H1 (cell line): Measurements from ENCODE around the gene CYB561D2. TPM values are rescaled to one million over a fixed set of nuclear protein-coding genes. Genes with fewer than 3 reads are reported as not detected.

Experiments used
- ASH2L ChIP-seq: fragments of 200-600, 300-600 bp; sonication (generic); IDR thresholded peaks from one replicate; pipeline ENCODE4 v1.7.1; 2017; ENCODE audit warnings: low read length
- CBX5 ChIP-seq: fragments of 300-800, 300-1000 bp; sonication (generic); IDR thresholded peaks from 2 replicates; pipeline ENCODE4 v1.7.1; 2016; ENCODE audit warnings: antibody characterized with exemption, low read length, low read depth
- CEBPB ChIP-seq: IDR thresholded peaks from 2 replicates; pipeline ENCODE4 v1.6.1; 2012; ENCODE audit warnings: low read depth, low read length
- EP300 ChIP-seq, 2 experiments: IDR thresholded peaks; 1 replicate in 1 of 2; 2 replicates in 1 of 2; pipeline ENCODE4 v1.6.1; 2011 to 2012; ENCODE audit warnings: low read depth in 2 of 2, low read length in 2 of 2, mild to moderate bottlenecking in 2 of 2, borderline replicate concordance in 1 of 2, inconsistent platforms in 1 of 2, moderate library complexity in 1 of 2
- EZH2 ChIP-seq: fragments of 200-600 bp; sonication (generic); IDR thresholded peaks from 2 replicates; pipeline ENCODE4 v1.7.1; 2012; ENCODE audit warnings: low read depth, mild to moderate bottlenecking, moderate library complexity, low read length, inconsistent platforms; ENCODE audit not compliant: severe bottlenecking
- GABPA ChIP-seq: IDR thresholded peaks from 2 replicates; pipeline ENCODE4 v1.6.1; 2011; ENCODE audit warnings: mild to moderate bottlenecking, low read length, moderate library complexity, borderline replicate concordance; ENCODE audit not compliant: insufficient read depth
- HDAC2 ChIP-seq, 2 experiments: fragments of 300-600 bp in 1 of 2; sonication (generic) in 1 of 2; IDR thresholded peaks; 2 replicates each; pipeline ENCODE4 v1.6.1; 2011 to 2012; ENCODE audit warnings: low read depth in 2 of 2, low read length in 2 of 2, mild to moderate bottlenecking in 2 of 2, moderate library complexity in 2 of 2, borderline replicate concordance in 1 of 2, inconsistent platforms in 1 of 2
- KDM5A ChIP-seq: fragments of 200-600 bp; IDR thresholded peaks from 2 replicates; pipeline ENCODE4 v1.7.1; 2012; ENCODE audit warnings: mild to moderate bottlenecking, low read length, inconsistent platforms, mixed read lengths
- NANOG ChIP-seq: IDR thresholded peaks from 2 replicates; pipeline ENCODE4 v1.6.1; 2011; ENCODE audit warnings: low read length, low read depth, mild to moderate bottlenecking, inconsistent platforms; ENCODE audit not compliant: insufficient read depth, poor library complexity, severe bottlenecking
- PHF8 ChIP-seq: fragments of 200-600 bp; sonication (generic); conservative IDR thresholded peaks from 2 replicates; pipeline ENCODE4 v1.7.1; 2012; ENCODE audit warnings: low read depth, mild to moderate bottlenecking, inconsistent platforms, low read length, moderate library complexity
- POU5F1 ChIP-seq: IDR thresholded peaks from 2 replicates; pipeline ENCODE4 v1.6.1; 2011; ENCODE audit warnings: low read depth, mild to moderate bottlenecking, low read length, moderate library complexity
- SP2 ChIP-seq: IDR thresholded peaks from 2 replicates; pipeline ENCODE4 v1.6.1; 2012; ENCODE audit warnings: mild to moderate bottlenecking, low read length, inconsistent platforms
- SRF ChIP-seq: IDR thresholded peaks from 2 replicates; pipeline ENCODE4 v1.6.1; 2011; ENCODE audit warnings: mild to moderate bottlenecking, low read depth, low read length, moderate library complexity
- TAF1 ChIP-seq: IDR thresholded peaks from 2 replicates; pipeline ENCODE4 v1.6.1; 2011; ENCODE audit warnings: mild to moderate bottlenecking, low read depth, low read length
- TBP ChIP-seq: IDR thresholded peaks from 2 replicates; pipeline ENCODE4 v1.6.1; 2011; ENCODE audit warnings: low read depth, low read length, improper control_type of control experiment
- polyA plus RNA-seq, 7 experiments: library from polyadenylated mRNA; depleted of rRNA in 3 of 7; stranded (reverse) in 5 of 7; unstranded in 2 of 7; fragments of >200 nt in 5 of 7; fragments of 200-250 nt in 2 of 7; gene quantifications; 1 replicate in 5 of 7; 2 replicates in 1 of 7; 4 replicates in 1 of 7; pipeline versions ENCODE4 v1.2.1 to v1.2.3, GENCODE V29; 2011 to 2013; ENCODE audit warnings: missing spikeins in 2 of 7, mixed read lengths in 2 of 7
- total RNA-seq: library from RNA; stranded (reverse); fragmentation: NEBNext Ultra II Directional; extraction: Animal tissue kit (Norgen Biotek cat#: 25700); gene quantifications from 2 replicates; pipeline ENCODE4 v1.2.1, GENCODE V29; 2021
- TF ChIP-seq, protein P1 (sequence below): IDR thresholded peaks from 2 replicates; pipeline ENCODE4 v1.6.1; 2012; ENCODE audit warnings: inconsistent platforms
- TF ChIP-seq, protein P2 (sequence below): IDR thresholded peaks from 2 replicates; pipeline ENCODE4 v1.6.1; 2011; ENCODE audit warnings: low read depth, mild to moderate bottlenecking, low read length; ENCODE audit not compliant: insufficient read depth
- TF ChIP-seq, protein P3 (sequence below): IDR thresholded peaks from 2 replicates; pipeline ENCODE4 v1.6.1; 2011; ENCODE audit warnings: low read length, improper control_type of control experiment

The CYB561D2 gene
- total and polyA plus RNA-seq, 2 of the 8 experiments (the other 6 are each of a cell fraction or from before 2014, with no cell fraction given): 9.8 to 34.0 TPM

DNA sequence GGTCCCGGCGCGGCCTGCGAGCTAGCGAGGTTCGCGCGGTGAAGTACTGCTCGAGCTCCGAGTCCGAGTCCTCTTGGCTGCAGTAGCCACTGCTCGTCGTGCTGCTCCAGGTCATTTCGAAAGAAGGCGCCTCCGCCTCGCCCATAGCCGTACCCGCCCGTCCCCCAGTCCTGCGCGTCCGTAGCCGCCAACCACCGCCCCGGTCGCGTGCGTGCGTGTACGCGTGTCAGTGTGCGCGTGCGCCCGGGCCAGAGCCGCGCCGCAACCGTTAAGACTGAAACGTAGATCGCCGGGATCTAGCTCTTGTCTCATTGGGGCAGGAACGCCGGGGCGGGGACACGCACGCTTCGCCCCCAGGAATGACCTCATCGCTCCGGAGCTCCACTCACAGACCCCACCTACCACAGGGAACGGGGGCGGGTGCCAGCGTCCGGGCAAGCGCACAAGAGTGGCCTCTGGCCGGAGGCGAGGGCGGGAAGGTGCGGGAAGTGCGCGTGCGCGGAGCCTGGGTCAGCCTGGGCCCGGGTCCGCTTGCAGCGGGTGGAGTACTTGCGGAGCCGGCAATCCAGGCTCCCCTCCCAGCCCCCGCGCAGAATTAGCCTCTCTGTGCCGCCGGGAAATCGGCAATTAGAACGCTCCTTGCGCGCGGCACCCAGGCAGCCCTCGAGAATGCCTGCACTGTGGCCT, 13.3 kb upstream of the CYB561D2 start (continued):
- TF ChIP-seq POU5F1: no peak
- TF ChIP-seq EZH2: no peak
- TF ChIP-seq TAF1: peak; percentile 65; the same call in 1 of the 2 replicates
- TF ChIP-seq NANOG: no peak
- no peak for TF ChIP-seq KDM5A
- TF ChIP-seq PHF8: peak; percentile 79; the same call in 1 of the 2 replicates
- TF ChIP-seq SRF: no peak
- TF ChIP-seq EP300 (IDR thresholded peaks at IDR 0.05; ENCODE audit: borderline replicate concordance in 1 of 2, low read depth in 2 of 2, low read length in 2 of 2): no peak
- TF ChIP-seq TBP: no peak; the same call in 1 of the 2 replicates
- TF ChIP-seq, protein P1, sequence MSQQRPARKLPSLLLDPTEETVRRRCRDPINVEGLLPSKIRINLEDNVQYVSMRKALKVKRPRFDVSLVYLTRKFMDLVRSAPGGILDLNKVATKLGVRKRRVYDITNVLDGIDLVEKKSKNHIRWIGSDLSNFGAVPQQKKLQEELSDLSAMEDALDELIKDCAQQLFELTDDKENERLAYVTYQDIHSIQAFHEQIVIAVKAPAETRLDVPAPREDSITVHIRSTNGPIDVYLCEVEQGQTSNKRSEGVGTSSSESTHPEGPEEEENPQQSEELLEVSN: peak; percentile 93
- TF ChIP-seq CEBPB: no peak
- TF ChIP-seq GABPA: no peak
- no peak for TF ChIP-seq CBX5
- TF ChIP-seq, protein P2, sequence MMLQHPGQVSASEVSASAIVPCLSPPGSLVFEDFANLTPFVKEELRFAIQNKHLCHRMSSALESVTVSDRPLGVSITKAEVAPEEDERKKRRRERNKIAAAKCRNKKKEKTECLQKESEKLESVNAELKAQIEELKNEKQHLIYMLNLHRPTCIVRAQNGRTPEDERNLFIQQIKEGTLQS: no peak
- TF ChIP-seq, protein P3, sequence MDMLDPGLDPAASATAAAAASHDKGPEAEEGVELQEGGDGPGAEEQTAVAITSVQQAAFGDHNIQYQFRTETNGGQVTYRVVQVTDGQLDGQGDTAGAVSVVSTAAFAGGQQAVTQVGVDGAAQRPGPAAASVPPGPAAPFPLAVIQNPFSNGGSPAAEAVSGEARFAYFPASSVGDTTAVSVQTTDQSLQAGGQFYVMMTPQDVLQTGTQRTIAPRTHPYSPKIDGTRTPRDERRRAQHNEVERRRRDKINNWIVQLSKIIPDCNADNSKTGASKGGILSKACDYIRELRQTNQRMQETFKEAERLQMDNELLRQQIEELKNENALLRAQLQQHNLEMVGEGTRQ: no peak
- 0 out of 4 replicates have a peak, but pooled peaks of 1 of the 2 experiments have one; percentile 90 for TF ChIP-seq HDAC2 (IDR thresholded peaks at IDR 0.05; ENCODE audit: borderline replicate concordance in 1 of 2, low read depth in 2 of 2, low read length in 2 of 2)
- TF ChIP-seq SP2: no peak
- TF ChIP-seq ASH2L: peak; percentile 83
